Epithelial cell of proximal tubule (primary cell): ENCODE results near the gene ZNF205. TPM values are rescaled to one million over a fixed set of nuclear protein-coding genes. Genes with fewer than 3 reads are reported as not detected.
"Not testable (repeated sequence)": the region's sequence is repeated elsewhere in the genome, so short reads cannot be mapped to it uniquely, and the experiment has no call there.

Experiments
- DNase-seq: peaks from one replicate; pipeline ENCODE4 v3.0.0-alpha.2; 2011; ENCODE audit warnings: low read depth
- H3K4me3 ChIP-seq: 2 replicates; pipeline ENCODE4 v1.5.1; 2011; ENCODE audit warnings: low read depth, mild to moderate bottlenecking, low read length
- total RNA-seq: library from RNA; depleted of rRNA; stranded (reverse); fragments of >200 nt; gene quantifications from 2 replicates; pipeline ENCODE4 v1.2.3, GENCODE V29; 2015
- TF ChIP-seq, protein P1 (sequence below): conservative IDR thresholded peaks from 2 replicates; pipeline ENCODE4 v1.5.1; 2012; ENCODE audit warnings: low read depth, mild to moderate bottlenecking, low read length

The ZNF205 gene
- total RNA-seq, 1 donor from 2014 or later: 15.8 TPM

DNA sequence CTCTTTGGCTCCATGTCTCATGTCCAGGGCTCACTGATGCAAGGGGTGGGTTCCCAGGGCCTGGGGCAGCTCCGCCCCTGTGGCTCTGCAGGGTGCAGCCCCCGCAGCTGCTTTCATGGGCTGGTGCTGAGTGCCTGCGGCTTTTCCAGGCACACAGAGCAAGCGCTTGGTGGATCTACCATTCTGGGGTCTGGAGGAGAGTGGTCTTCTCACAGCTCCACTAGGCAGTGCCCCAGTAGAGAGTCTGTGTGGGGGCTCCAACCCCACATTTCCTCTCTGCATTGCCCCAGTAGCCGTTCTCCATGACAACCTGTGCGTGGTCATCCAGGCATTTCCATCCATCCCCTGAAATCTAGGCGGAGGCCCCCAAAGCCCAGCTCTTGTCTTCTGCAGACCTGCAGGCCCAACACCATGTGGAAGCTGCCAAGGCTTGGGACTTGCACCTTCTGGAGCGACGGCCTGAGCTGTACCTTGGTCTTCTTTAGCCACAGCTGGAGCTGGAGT is 41.7 kb upstream of the ZNF205 start:
- H3K4me3 ChIP-seq: no peak overlapping the region
- TF ChIP-seq, protein P1, sequence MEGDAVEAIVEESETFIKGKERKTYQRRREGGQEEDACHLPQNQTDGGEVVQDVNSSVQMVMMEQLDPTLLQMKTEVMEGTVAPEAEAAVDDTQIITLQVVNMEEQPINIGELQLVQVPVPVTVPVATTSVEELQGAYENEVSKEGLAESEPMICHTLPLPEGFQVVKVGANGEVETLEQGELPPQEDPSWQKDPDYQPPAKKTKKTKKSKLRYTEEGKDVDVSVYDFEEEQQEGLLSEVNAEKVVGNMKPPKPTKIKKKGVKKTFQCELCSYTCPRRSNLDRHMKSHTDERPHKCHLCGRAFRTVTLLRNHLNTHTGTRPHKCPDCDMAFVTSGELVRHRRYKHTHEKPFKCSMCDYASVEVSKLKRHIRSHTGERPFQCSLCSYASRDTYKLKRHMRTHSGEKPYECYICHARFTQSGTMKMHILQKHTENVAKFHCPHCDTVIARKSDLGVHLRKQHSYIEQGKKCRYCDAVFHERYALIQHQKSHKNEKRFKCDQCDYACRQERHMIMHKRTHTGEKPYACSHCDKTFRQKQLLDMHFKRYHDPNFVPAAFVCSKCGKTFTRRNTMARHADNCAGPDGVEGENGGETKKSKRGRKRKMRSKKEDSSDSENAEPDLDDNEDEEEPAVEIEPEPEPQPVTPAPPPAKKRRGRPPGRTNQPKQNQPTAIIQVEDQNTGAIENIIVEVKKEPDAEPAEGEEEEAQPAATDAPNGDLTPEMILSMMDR: no peak

DNA sequence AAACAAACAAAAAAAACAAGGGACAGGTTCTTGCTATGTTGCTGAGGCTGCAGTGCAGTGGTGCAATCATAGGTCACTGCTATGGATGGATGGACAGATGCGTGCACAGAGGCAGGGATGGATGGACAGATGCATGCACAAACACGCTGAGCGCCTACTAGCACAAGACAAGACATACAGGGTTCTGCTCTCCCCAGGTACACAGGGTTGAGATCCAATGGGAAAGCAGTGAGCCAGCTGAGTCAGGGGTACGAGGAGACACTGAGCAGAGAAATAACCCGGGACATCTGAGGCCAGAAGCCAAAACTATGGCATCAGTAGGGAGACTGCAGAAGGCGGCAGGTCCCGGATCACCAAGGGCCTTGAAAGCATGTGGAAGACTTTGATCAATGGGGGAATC is 40.7 kb upstream of the ZNF205 start:
- TF ChIP-seq, protein P1: no peak
- H3K4me3 ChIP-seq: no peak overlapping the region

More for the DNA sequence above, 41.7 kb upstream of the ZNF205 start:
- no peak for DNase-seq

DNA sequence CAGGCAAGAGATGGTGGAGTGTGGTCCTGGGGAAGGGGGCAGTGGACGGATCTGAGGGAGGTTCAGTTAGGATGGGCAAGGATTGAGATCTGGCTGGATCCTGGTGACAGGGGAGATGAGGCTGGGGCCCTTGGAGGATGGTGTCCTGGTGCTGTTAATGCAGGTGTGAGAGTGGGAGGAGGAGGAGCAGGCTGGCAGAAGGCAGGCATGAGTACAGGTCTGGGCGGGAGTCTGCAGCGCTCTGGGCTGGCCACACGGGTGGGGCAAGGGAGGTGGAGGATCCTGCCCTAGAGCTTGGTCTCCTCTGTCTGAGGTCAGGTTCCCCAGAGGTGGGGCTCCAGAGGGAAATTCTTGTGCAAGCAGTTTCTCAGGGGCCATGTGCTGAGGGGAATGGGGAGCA is 40.2 kb upstream of the ZNF205 start:
- not testable (repeated sequence) for H3K4me3 ChIP-seq, DNase-seq

More for the DNA sequence above, 40.7 kb upstream of the ZNF205 start:
- DNase-seq: no peak

DNA sequence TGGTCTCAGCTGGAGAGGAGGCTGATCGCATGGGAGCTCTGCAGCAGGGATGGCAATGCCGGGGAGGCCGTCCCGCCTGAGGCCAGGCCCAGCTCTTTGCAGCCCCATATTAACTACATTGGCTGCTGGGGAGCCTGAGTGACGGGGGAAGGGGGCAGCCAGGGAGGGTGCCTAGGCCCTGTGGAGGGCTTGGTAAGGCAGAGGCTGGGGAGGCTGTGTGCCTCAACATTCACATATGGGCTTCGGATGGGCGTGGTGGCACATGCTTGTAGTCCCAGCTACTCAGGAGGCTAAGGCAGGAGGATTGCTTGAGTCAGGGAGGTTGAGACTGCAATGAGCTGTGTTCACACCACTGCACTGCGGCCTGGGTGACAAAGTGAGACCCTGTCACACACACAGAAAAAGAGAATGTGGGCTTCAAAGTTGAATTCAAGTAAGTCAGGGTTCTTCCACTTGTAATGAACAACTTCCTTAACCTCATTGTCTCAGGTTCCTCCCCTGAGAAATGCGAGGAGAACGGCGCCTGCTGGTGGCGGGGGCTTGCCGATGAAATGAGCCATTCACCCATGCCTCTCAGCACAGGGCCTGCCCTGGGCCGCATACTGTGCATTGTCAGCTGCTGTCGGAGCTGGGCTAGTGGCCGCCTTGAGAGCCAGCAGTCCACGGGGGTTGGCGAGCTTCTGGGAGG is 39.7 kb upstream of the ZNF205 start:
- not testable (repeated sequence) for DNase-seq, H3K4me3 ChIP-seq

DNA sequence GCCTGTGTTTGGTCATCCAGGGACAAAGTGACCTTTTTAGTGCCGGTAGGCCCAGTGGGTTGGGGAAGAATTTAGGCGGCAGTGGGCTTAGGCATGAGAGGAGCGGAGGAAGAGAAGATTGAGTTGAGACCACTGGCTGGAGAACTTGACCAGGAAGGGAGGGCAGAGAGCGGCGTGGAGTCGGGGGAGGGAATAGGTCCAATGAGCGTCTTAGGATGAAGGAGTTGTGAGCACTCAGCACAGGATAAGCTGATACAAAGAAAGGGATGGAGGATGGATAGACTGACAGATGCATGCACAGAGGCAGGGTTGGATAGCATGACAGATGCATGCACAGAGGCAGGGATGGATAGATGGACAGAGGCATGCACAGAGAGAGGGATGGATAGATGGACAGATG is 38.9 kb upstream of the ZNF205 start:
- no peak for DNase-seq
- H3K4me3 ChIP-seq: no peak overlapping the region
- TF ChIP-seq, protein P1: no peak

DNA sequence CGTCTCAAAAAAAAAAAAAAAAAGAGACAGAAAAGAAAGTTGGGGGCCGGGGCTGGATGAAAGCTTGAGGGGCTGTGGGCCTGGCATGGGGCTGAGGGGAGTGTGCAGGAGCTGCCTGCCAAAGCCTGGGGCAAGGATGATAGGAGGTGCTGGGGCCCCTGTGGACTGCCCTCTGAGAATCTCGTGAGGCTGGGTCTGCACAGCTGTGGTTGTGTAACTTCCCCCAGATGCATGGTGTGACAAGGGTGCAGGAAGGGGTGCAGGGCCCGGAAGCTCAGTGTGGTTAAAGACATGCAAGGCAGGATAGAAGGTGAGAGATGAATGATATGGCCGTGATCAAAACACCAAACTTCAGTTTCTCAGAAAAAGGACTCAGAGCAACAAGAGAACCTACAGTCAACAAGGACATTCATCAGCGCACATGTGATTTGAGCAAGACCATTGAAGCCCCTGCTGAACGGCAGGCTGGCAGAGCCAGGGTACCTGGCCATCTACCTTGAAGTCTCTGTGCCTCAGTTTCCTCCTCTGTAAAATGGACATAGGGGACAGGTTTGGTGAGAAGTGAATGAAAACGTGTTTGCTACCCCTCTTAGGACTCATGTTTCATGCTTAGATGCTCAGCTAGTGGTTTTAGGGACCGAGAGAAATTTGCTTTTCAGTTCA is 37.4 kb upstream of the ZNF205 start:
- no peak overlapping the region for H3K4me3 ChIP-seq
- DNase-seq: no peak
- TF ChIP-seq, protein P1: no peak

DNA sequence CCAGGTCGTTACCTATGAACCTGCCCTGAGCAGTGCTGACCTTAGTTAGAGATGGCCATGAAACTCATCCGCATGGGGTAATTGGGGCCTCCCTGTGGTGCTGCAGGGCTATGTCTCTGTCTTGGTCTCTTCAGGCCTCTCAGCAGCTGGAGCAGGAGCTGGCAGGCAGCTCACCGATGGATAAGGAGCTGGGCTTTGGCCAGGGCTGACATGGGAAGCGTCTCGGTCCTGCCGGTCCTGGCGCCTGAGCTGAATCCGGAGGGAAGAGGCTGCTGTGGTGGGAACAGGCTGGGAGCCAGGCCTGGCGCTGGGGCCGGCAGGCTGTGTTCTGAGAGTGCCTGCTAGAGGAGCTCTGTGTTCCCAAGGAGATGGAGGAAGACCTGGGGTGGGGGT is 36.9 kb upstream of the ZNF205 start:
- H3K4me3 ChIP-seq: no peak overlapping the region
- TF ChIP-seq, protein P1: no peak
- no peak for DNase-seq

DNA sequence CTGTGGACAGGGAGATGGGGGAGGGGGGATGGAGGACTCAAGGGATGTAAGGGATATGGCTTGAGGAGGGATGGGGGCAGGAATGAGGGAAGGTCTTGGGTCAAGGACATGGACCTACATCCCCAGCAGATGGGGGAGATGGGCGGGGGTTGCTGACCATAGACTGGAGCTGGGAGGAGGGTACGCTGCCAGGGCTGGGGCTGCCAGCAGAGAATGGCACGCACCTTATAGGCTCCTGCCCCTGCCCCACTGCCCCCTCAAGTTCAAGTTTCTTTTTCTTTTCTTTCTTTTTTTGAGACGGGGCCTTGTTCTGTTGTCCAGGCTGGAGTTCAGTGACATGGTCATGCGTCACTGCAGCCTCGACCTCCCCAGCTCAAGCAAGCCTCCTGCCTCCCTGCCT is 36.4 kb upstream of the ZNF205 start:
- DNase-seq, H3K4me3 ChIP-seq: not testable (repeated sequence)
